Neuronal stem cell (in vitro differentiated cells): ENCODE results near the gene TSPAN15.

Experiments used
- DNase-seq: peaks from one replicate; pipeline ENCODE4 v3.0.0-alpha.2; 2013; ENCODE audit warnings: low spot score
- H2AFZ ChIP-seq: one replicate; pipeline ENCODE4 v1.6.1; 2013; ENCODE audit warnings: mild to moderate bottlenecking, low read length, inconsistent platforms
- H2AK5ac ChIP-seq: 2 replicates; pipeline ENCODE4 v1.6.1; 2013; ENCODE audit warnings: low read depth, mild to moderate bottlenecking, inconsistent platforms, low read length, moderate library complexity, mixed read lengths
- H2BK120ac ChIP-seq: 2 replicates; pipeline ENCODE4 v1.6.1; 2013; ENCODE audit warnings: low read depth, mild to moderate bottlenecking, inconsistent platforms, low read length, moderate library complexity, mixed read lengths
- H2BK12ac ChIP-seq: one replicate; pipeline ENCODE4 v1.6.1; 2013; ENCODE audit warnings: low read length, inconsistent platforms
- H2BK15ac ChIP-seq: 2 replicates; pipeline ENCODE4 v1.6.1; 2013; ENCODE audit warnings: mild to moderate bottlenecking, low read length, inconsistent platforms, mixed read lengths
- H2BK5ac ChIP-seq: one replicate; pipeline ENCODE4 v1.6.1; 2013; ENCODE audit warnings: inconsistent platforms, mild to moderate bottlenecking, low read length, moderate library complexity
- H3K14ac ChIP-seq: one replicate; pipeline ENCODE4 v1.6.1; 2013; ENCODE audit warnings: low read length, inconsistent platforms
- H3K18ac ChIP-seq: 2 replicates; pipeline ENCODE4 v1.6.1; 2013; ENCODE audit warnings: low read length, inconsistent platforms
- H3K23ac ChIP-seq: 2 replicates; pipeline ENCODE4 v1.6.1; 2013; ENCODE audit warnings: low read depth, mild to moderate bottlenecking, mixed read lengths, low read length, inconsistent platforms; ENCODE audit not compliant: poor library complexity
- H3K27ac ChIP-seq: replicated peaks from 3 replicates; pipeline ENCODE4 v1.5.1; 2013; ENCODE audit warnings: low read length, inconsistent platforms
- H3K27me3 ChIP-seq, 3 experiments: 2 replicates each; pipeline ENCODE4 v1.6.1; 2013; ENCODE audit warnings: low read length in 3 of 3, mild to moderate bottlenecking in 2 of 3, inconsistent platforms in 1 of 3, low read depth in 1 of 3, mixed read lengths in 1 of 3, moderate library complexity in 1 of 3; ENCODE audit not compliant: control insufficient read depth in 3 of 3, insufficient read depth in 3 of 3
- H3K36me3 ChIP-seq, 2 donors: replicated peaks in 1 of 2; 2 replicates each; pipeline ENCODE4 v1.6.1; 2013; ENCODE audit warnings: low read length in 2 of 2; ENCODE audit not compliant: control insufficient read depth in 2 of 2, insufficient read depth in 2 of 2
- H3K4ac ChIP-seq: 2 replicates; pipeline ENCODE4 v1.6.1; 2013; ENCODE audit warnings: inconsistent platforms, mild to moderate bottlenecking, low read length, moderate library complexity
- H3K4me1 ChIP-seq, 2 donors: 1 replicate in 1 of 2; 2 replicates in 1 of 2; pipeline ENCODE4 v1.6.1; 2013; ENCODE audit warnings: low read length in 2 of 2, low read depth in 1 of 2; ENCODE audit not compliant: control insufficient read depth in 2 of 2, insufficient read depth in 1 of 2
- H3K4me2 ChIP-seq: one replicate; pipeline ENCODE4 v1.6.1; 2013; ENCODE audit warnings: mild to moderate bottlenecking, low read length, inconsistent platforms; ENCODE audit not compliant: insufficient read depth, poor library complexity, severe bottlenecking
- H3K4me3 ChIP-seq, 2 donors: 2 replicates each; pipeline ENCODE4 v1.5.1; 2013; ENCODE audit warnings: low read length in 2 of 2, mild to moderate bottlenecking in 2 of 2, inconsistent platforms in 1 of 2, moderate library complexity in 1 of 2
- H3K79me1 ChIP-seq: one replicate; pipeline ENCODE4 v1.6.1; 2013; ENCODE audit warnings: low read depth, mild to moderate bottlenecking, inconsistent platforms, low read length, moderate library complexity
- H3K9ac ChIP-seq: one replicate; pipeline ENCODE4 v1.6.1; 2013; ENCODE audit warnings: mild to moderate bottlenecking, low read depth, low read length, inconsistent platforms; ENCODE audit not compliant: poor library complexity
- H3K9me3 ChIP-seq, 2 donors: replicated peaks in 1 of 2; 2 replicates each; pipeline versions ENCODE3 to v1.6.1; 2013; ENCODE audit warnings: low read length in 2 of 2, mild to moderate bottlenecking in 2 of 2, inconsistent platforms in 1 of 2, low read depth in 1 of 2, mixed read lengths in 1 of 2, moderate library complexity in 1 of 2; ENCODE audit not compliant: control insufficient read depth in 2 of 2, insufficient read depth in 1 of 2
- H4K8ac ChIP-seq: one replicate; pipeline ENCODE4 v1.6.1; 2013; ENCODE audit warnings: low read depth, mild to moderate bottlenecking, inconsistent platforms, low read length, moderate library complexity
- H4K91ac ChIP-seq: one replicate; pipeline ENCODE4 v1.6.1; 2013; ENCODE audit warnings: low read length, low read depth, mild to moderate bottlenecking, inconsistent platforms; ENCODE audit not compliant: poor library complexity
- WGBS, 2 donors: extraction: QIAGEN DNeasy Blood & Tissue Kit; methylation state at CpG; one replicate each; pipeline ENCODE4 v1.1.7; 2013; ENCODE audit warnings: missing lambda C conversion rate in 2 of 2, mixed read lengths in 1 of 2; ENCODE audit not compliant: insufficient read length in 2 of 2, insufficient replicate concordance in 1 of 2; ENCODE audit errors: extremely low coverage in 2 of 2; 5-methylcytosine and 5-hydroxymethylcytosine counted together

TSPAN15 gene

GRCh38 chr10:69461243-69462025 is 10.2 kb downstream of the TSPAN15 start:
- H3K4ac ChIP-seq = no peak overlapping the region
- no peak overlapping the region for H3K18ac ChIP-seq
- H3K36me3 ChIP-seq = no peaks in the 10 kb centered on the region
- H3K9me3 ChIP-seq = no peaks in the 10 kb centered on the region
- peaks cover 0 to 2% of the 10 kb centered on the region in 2 donors for H3K4me1 ChIP-seq
- H2AFZ ChIP-seq = no peak overlapping the region
- H4K8ac ChIP-seq = no peak overlapping the region
- H3K27ac ChIP-seq = no peak overlapping the region
- DNase-seq = no peak
- H2AK5ac ChIP-seq = no peak overlapping the region
- no peak overlapping the region for H3K4me2 ChIP-seq
- no peak overlapping the region for H2BK120ac ChIP-seq
- H3K23ac ChIP-seq = no peak overlapping the region
- H2BK12ac ChIP-seq = no peak overlapping the region
- WGBS, 2 donors = no CpG with 5 or more reads among the region's 5 CpGs
- H4K91ac ChIP-seq = no peak overlapping the region
- peaks cover 0 to 14% (median 0%) of the 10 kb centered on the region in 3 experiments for H3K27me3 ChIP-seq
- no peak overlapping the region for H2BK15ac ChIP-seq
- H3K9ac ChIP-seq = no peak overlapping the region
- no peak overlapping the region for H2BK5ac ChIP-seq
- no peak overlapping the region for H3K14ac ChIP-seq
- H3K4me3 ChIP-seq = peak overlapping the region in 1 of 2 donors; percentile 13
- no peaks in the 10 kb centered on the region for H3K79me1 ChIP-seq

GRCh38 chr10:69463886-69464285 is 12.6 kb downstream of the TSPAN15 start:
- no peak overlapping the region for H2BK15ac ChIP-seq
- H3K4ac ChIP-seq = no peak overlapping the region
- peak overlapping the region; percentile 21 for H2BK5ac ChIP-seq
- no peak overlapping the region for H2AK5ac ChIP-seq
- H2BK120ac ChIP-seq = no peak overlapping the region
- peaks cover 0 to 14% (median 0%) of the 10 kb centered on the region in 3 experiments for H3K27me3 ChIP-seq
- no peak overlapping the region for H3K18ac ChIP-seq
- no CpG with 5 or more reads among the region's 6 CpGs for WGBS, 2 donors
- H3K14ac ChIP-seq = no peak overlapping the region
- no peak overlapping the region for H3K27ac ChIP-seq
- no peak overlapping the region for H3K9ac ChIP-seq
- no peak overlapping the region for H3K4me2 ChIP-seq
- no peaks in the 10 kb centered on the region for H3K36me3 ChIP-seq
- H3K4me3 ChIP-seq = no peak overlapping the region
- peaks cover 0 to 7% of the 10 kb centered on the region in 2 donors for H3K4me1 ChIP-seq
- H4K91ac ChIP-seq = no peak overlapping the region
- H2BK12ac ChIP-seq = no peak overlapping the region
- no peak for DNase-seq
- no peaks in the 10 kb centered on the region for H3K79me1 ChIP-seq
- H3K23ac ChIP-seq = no peak overlapping the region
- H2AFZ ChIP-seq = no peak overlapping the region
- H3K9me3 ChIP-seq = no peaks in the 10 kb centered on the region
- no peak overlapping the region for H4K8ac ChIP-seq

GRCh38 chr10:69464401-69464800 is 13.1 kb downstream of the TSPAN15 start:
- Histone ChIP-seq H3K23ac (no peak overlapping the region), H4K91ac (no peak overlapping the region), H2BK12ac (no peak overlapping the region), H2BK120ac (no peak overlapping the region), H3K9ac (no peak overlapping the region), H3K4me1 (peaks cover 0 to 8% of the 10 kb centered on the region in 2 donors), H2BK5ac (peak overlapping the region; percentile 21), H4K8ac (no peak overlapping the region), H3K36me3 (no peaks in the 10 kb centered on the region), H2AK5ac (peak overlapping the region; percentile 30), H2AFZ (no peak overlapping the region), H3K4me2 (no peak overlapping the region), H3K79me1 (no peaks in the 10 kb centered on the region), H3K4me3 (no peak overlapping the region), H3K18ac (no peak overlapping the region), H3K9me3 (no peaks in the 10 kb centered on the region), H3K4ac (no peak overlapping the region), H3K27me3 (peaks cover 0 to 14% (median 0%) of the 10 kb centered on the region in 3 experiments), H2BK15ac (no peak overlapping the region), H3K14ac (no peak overlapping the region), H3K27ac (no peak overlapping the region)
- no peak for DNase-seq
- WGBS, 2 donors = no CpG with 5 or more reads among the region's 7 CpGs

- no peak overlapping the region for H3K27ac ChIP-seq
- no peaks in the 10 kb centered on the region for H3K79me1 ChIP-seq
- no peak overlapping the region for H4K8ac ChIP-seq
- peak overlapping the region; percentile 30 for H2AK5ac ChIP-seq
- no peak overlapping the region for H2AFZ ChIP-seq
- H3K9me3 ChIP-seq = no peaks in the 10 kb centered on the region
- no peak overlapping the region for H3K9ac ChIP-seq
- H3K14ac ChIP-seq = no peak overlapping the region
- peaks cover 0 to 14% (median 0%) of the 10 kb centered on the region in 3 experiments for H3K27me3 ChIP-seq
- H3K36me3 ChIP-seq = no peaks in the 10 kb centered on the region
- peaks cover 0 to 8% of the 10 kb centered on the region in 2 donors for H3K4me1 ChIP-seq
- no peak overlapping the region for H2BK120ac ChIP-seq
- H3K18ac ChIP-seq = peak overlapping the region; percentile 48
- DNase-seq = no peak
- H3K23ac ChIP-seq = no peak overlapping the region
- H3K4me3 ChIP-seq = no peak overlapping the region
- no peak overlapping the region for H2BK15ac ChIP-seq
- WGBS, 2 donors = no CpG with 5 or more reads among the region's 2 CpGs
- H3K4me2 ChIP-seq = no peak overlapping the region
- no peak overlapping the region for H3K4ac ChIP-seq
- no peak overlapping the region for H4K91ac ChIP-seq
- no peak overlapping the region for H2BK5ac ChIP-seq
- H2BK12ac ChIP-seq = no peak overlapping the region
Observed at GRCh38 chr10:69464801-69465401, 13.6 kb downstream of the TSPAN15 start.
